ENCODE measurements around the gene PCNP. TPM values are rescaled to one million over a fixed set of nuclear protein-coding genes. Genes with fewer than 3 reads are reported as not detected.

The PCNP gene
- total and polyA plus RNA-seq, 9 of the 15 experiments (the other 6 are each of a cell fraction or from before 2014, with no cell fraction given), result 54.3 to 170 (median 150) TPM

- TF ChIP-seq, protein P1, sequence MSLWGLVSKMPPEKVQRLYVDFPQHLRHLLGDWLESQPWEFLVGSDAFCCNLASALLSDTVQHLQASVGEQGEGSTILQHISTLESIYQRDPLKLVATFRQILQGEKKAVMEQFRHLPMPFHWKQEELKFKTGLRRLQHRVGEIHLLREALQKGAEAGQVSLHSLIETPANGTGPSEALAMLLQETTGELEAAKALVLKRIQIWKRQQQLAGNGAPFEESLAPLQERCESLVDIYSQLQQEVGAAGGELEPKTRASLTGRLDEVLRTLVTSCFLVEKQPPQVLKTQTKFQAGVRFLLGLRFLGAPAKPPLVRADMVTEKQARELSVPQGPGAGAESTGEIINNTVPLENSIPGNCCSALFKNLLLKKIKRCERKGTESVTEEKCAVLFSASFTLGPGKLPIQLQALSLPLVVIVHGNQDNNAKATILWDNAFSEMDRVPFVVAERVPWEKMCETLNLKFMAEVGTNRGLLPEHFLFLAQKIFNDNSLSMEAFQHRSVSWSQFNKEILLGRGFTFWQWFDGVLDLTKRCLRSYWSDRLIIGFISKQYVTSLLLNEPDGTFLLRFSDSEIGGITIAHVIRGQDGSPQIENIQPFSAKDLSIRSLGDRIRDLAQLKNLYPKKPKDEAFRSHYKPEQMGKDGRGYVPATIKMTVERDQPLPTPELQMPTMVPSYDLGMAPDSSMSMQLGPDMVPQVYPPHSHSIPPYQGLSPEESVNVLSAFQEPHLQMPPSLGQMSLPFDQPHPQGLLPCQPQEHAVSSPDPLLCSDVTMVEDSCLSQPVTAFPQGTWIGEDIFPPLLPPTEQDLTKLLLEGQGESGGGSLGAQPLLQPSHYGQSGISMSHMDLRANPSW (CRISPR knock-in tag; IDR thresholded peaks at IDR 0.05), result no peak
- TF ChIP-seq CTCFL (IDR thresholded peaks at IDR 0.05; ENCODE audit: borderline replicate concordance, insufficient read depth, low read depth, low read length, poor library complexity, severe bottlenecking) (no peak), ZNF263 (CRISPR knock-in tag; IDR thresholded peaks at IDR 0.05; ENCODE audit: borderline replicate concordance) (no peak), E2F3 (CRISPR knock-in tag; IDR thresholded peaks at IDR 0.05) (no peak), ZNF174 (CRISPR knock-in tag; IDR thresholded peaks at IDR 0.05) (no peak), RBM34 (IDR thresholded peaks at IDR 0.05; ENCODE audit: borderline replicate concordance, insufficient read depth, low read length) (no peak)
- TF ChIP-seq, protein P2, sequence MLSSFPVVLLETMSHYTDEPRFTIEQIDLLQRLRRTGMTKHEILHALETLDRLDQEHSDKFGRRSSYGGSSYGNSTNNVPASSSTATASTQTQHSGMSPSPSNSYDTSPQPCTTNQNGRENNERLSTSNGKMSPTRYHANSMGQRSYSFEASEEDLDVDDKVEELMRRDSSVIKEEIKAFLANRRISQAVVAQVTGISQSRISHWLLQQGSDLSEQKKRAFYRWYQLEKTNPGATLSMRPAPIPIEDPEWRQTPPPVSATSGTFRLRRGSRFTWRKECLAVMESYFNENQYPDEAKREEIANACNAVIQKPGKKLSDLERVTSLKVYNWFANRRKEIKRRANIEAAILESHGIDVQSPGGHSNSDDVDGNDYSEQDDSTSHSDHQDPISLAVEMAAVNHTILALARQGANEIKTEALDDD (IDR thresholded peaks at IDR 0.05), result no peak
Measured at GRCh38 chr3:101556064-101556463, 17.9 kb upstream of the PCNP start (continued).

All from K562 (cell line).